ENCODE results near the gene DAO.
A peak's percentile ranks its signal among the peaks of the same experiment; 100 is the strongest.
"Not testable (repeated sequence)": the region's sequence is repeated elsewhere in the genome, so short reads cannot be mapped to it uniquely, and the experiment has no call there.

The DAO gene

DNA sequence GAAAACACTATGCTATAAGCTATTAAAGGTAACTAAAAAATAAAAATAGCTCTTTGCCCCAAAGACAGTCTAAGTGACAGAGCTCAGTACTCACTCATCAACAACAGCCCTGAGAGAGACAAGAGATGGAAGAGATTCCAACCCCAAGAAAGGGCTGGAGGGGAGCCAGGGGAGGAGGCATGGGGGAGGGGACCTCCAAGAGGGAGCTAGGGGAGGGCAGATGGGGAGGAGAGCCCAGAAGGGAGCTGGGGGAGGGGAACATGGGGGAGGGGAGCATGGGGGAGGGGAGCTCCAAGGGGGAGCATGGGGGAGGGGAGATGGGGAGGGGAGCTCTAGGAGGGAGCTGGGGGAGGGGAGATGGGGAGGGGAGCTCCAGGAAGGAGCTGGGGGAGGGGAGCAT, 30.2 kb upstream of the DAO start:
- no peak for DNase-seq (ENCODE audit: low read depth in 2 of 2)

DNA sequence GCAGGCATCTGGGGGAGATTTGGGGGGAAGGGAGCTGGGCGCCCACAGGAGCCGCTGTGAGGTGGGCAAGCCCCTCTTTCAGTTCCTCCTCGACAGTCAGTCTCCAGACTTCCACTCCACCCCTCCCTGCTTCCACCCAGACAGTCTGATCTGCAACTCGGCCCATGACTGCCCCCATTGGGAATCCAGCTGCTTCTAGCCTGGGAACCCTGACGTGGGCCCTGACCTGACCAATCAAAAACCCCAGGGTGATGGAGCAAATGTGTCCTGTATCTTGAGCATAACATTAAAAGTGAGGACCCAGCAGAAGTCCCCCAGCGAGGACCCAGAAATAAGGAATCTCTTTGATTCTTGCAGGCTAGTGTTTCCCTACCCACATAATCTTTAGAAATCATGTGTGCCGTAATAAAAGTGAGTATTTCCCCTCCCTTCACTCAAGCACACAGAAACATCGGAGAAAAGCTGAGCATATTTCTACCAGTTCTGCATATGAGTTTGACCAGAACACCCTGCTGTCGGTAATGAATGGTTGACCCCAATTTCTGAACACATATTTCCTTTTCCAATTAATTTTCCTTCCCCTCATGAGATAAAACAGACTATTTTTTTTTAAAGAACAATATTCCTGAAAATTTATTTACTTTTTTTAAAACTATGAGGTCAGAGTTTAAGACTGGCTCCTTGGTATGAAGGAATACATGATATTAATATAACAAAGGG, 28.9 kb upstream of the DAO start:
- no peak for DNase-seq (ENCODE audit: low read depth in 2 of 2)

DNA sequence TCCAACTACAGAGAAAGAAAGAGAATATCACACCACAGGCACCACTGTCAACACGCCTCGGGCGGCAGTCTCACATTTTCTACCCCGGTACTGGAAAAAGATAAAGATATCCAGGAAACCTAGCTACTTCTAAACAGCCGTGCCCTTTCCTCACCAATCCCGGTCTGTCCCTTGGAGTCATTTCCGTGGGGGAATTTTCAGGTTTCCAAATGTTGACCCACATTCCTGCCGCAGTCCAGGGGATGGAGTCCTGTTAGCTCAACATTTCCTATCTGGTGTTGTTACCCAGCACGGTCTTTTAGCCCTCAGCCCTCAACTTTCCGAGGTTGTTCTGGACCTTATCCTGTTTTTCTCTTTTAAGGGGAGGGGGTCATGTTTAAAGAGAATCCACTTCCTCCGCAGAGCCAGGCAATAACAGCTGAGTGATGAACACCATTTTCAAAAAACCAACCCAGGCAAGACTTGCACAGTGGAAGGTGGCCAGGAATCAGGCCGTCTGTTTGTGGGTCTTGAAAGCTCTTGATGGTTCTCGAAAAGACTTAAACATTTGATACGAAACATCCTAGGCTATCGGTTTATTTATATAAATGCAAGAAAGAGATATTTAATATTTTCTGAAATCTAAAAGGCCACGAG, 27.1 kb upstream of the DAO start:
- no peak for DNase-seq (ENCODE audit: low read depth in 2 of 2)

DNA sequence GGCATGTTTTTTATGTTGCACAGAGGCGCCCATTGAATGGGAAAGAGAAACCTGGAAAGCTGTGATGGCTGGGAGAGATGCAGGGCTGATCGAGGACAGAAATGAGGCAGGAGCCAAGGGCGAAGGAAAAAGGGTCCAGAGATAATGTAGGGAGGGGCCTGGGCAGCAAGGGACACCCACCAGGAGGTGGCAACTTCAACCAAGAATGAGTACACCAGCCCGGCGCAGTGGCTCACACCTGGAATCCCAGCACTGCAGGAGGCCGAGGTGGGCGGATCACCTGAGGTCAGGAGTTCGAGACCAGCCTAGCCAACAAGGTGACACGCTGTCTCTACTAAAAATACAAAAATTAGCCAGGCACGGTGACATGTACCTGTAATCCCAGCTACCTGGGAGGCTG, 26.5 kb upstream of the DAO start:
- no peak for DNase-seq (ENCODE audit: low read depth in 2 of 2)

GRCh38 chr12:108853981-108854446, 25.9 kb upstream of the DAO start:
- DNase-seq (ENCODE audit: low read depth in 2 of 2) = no peak

DNA sequence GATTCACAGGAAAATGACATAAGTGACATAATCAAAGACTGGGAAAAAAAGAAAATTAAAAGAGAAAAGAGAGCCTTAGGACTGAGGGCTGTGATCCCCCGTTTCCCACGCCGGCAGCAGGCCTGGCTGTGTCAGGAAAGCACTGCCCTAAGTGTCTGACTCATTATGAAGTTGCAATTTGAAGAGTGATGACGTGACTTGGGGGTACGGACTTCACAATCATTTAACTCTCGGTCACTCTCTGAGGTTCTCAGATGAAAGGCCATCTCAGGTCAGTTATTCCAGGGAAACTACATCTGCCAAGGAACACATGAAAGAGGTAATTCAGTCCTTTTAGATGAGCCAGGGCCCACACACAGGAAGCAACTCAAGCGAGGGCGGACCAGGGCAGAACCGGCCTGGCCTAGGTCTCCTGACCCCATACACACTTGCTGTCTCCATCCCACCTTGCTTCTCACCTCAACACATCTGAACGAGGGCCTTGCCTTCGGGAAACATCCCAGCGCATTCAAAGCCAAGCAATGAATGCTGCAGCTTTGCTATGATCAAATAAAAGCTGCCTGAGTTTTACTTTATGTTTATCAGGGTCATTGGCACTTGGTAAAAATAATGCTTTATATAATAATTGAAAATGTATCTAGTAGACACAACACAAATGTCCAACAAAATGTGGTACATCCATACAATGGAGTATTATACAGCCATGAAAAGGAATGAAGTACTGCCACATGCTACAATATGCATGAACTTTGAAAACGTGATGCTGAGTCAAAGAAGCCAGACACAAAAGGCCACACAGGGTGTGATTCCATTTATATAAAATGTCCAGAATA, 25.2 kb upstream of the DAO start:
- DNase-seq (ENCODE audit: low read depth in 2 of 2) = no peak

DNA sequence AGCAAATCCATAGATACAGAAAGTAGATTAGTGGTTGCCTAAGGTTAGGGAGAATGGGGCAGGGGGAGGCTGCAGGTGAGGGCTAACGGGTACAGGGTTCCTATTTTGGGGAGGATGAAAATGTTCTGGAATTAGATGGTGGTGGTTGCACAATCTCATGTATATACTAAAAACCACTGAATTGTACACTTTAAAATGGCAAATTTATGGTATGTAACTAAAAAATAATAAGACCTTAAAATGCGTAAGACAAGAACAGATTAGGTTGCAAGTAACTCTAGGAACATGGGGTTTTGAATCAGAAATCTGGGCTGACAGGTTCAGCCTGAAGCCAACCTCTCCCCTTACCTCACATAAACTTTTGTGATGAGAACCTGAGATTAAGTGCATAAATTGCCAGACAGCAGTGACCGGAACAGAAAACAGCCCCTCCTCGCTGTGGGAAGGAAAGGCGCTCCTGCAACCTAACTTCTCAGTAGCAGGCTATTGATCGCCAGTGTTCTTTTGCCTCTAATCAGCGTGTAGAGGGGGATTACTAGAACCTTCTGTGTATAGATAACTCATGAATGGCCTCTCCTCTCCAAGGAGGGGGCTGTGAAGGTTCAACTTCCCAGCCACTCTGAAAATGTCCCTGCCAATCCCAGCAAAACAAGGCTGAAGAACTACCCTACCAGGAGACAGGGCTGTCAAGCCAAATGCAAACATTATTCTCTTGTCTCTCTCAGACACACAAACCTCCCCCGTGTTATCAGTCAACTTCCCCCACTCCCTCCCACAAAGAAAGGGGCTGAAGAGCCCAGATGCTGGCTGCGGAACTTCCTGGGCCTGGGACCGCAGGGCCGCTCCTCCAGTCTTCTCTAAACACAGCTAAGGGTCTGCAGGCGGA, 24.4 kb upstream of the DAO start:
- DNase-seq (ENCODE audit: low read depth in 2 of 2) = no peak

DNA sequence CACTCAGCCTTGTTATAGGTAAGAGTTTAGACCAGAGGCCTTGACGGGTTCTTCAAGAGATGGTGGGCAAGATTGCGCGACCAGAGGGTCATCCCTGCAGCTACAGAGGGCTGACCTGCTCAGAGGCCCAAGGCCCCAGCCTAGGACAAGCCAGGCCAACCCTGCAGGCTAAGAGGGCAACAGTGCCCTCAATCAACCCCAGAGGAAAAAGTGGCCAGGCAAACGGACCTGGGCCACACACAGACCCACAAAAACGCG, 23.8 kb upstream of the DAO start:
- DNase-seq (ENCODE audit: low read depth in 2 of 2) = no peak

- DNase-seq (ENCODE audit: low read depth in 2 of 2) = peak; percentile 28 to 51
Measured at GRCh38 chr12:108856428-108857157, 23.3 kb upstream of the DAO start.

GRCh38 chr12:108857158-108857407, 22.8 kb upstream of the DAO start:
- no peak for DNase-seq (ENCODE audit: low read depth in 2 of 2)

- no peak for DNase-seq (ENCODE audit: low read depth in 2 of 2)
Measured at GRCh38 chr12:108858311-108859074, 21.4 kb upstream of the DAO start.

- not testable (repeated sequence) for DNase-seq (ENCODE audit: low read depth in 2 of 2)
Measured at GRCh38 chr12:108859141-108859922, 20.6 kb upstream of the DAO start.

GRCh38 chr12:108859923-108860291, 20.0 kb upstream of the DAO start:
- no peak for DNase-seq (ENCODE audit: low read depth in 2 of 2)

DNA sequence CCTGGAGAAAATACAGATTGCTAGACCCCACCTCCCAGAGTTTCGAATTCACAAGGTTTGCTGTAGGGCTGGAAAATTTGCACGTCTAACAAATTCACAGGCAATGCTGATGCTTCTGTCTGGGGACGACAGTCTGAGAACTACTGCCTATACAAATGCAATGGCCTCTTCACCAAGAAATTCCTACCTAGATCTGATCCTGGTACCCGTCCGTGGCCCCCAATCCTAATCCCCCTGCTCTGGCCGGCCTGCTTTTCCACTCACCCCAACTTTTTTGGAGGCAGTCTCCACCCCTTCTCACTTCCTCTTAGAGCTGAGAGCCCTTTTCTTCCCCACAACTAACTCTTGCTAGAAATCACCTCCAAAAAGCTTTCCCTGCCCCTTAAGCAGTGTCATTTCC, 19.4 kb upstream of the DAO start:
- no peak for DNase-seq (ENCODE audit: low read depth in 2 of 2)

DNA sequence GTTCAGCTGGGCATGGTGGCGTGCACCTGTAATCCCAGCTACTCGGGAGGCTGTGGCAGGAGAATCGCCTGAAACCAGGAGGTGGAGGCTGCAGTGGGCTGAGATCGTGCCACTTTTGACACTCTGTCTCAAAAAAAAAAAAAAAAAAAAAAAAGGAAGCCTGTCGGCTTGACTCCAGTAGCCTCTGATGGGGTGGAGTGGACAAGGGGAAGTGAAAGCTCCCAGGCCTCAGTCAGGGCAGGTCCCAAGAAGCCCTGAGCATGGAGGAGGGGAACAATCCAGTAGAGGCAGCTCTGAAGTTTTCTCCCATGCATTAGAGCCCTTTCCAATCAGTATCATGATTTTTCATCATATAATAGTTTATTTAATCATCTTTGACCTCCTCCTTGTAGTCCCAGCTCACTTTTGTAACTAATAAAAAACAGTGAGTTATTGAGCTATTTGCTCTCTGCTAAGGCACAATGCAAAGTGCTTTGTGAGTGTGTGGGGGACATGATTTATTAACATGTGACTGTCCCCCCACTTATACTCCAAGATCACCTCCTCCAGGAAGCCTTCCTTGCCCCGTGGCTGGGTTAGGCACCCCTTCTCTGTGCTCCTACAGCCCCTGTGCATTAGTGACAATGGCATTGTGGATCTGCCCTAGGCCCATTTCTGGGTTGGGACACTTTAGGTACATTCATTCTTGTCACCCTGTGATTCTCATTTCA, 17.9 kb upstream of the DAO start:
- DNase-seq (ENCODE audit: low read depth in 2 of 2) = no peak

DNA sequence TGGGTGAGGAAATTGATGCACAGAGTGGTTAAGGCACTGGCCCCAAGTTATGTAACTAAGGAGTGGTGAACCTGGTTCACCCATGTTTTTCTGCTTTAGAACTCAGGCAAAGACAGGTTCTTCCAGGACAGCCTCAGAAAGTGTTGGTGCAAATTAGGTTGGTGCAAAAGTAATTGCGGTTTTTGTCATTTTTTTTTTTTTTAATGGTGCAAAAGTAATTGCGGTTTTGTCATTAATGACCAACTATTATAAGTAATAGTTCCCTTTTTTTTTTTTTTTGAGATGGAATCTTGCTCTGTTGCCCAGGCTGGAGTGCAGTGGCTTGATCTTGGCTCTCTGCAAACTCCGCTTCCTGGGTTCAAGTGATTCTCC, 17.3 kb upstream of the DAO start:
- DNase-seq (ENCODE audit: low read depth in 2 of 2) = no peak

GRCh38 chr12:108865169-108865568, 14.7 kb upstream of the DAO start:
- DNase-seq (ENCODE audit: low read depth in 2 of 2) = no peak

- DNase-seq (ENCODE audit: low read depth in 2 of 2) = not testable (repeated sequence)
Measured at GRCh38 chr12:108866083-108866482, 13.8 kb upstream of the DAO start.

- DNase-seq (ENCODE audit: low read depth in 2 of 2) = no peak
Measured at GRCh38 chr12:108868781-108869180, 11.1 kb upstream of the DAO start.

GRCh38 chr12:108875280-108875679, 4.6 kb upstream of the DAO start:
- DNase-seq (ENCODE audit: low read depth in 2 of 2) = no peak

Data from activated CD4-positive, alpha-beta T cell treated with anti-CD3 and anti-CD28 coated beads for 24 hours (primary cell).